ENCODE results near the gene WIF1. TPM values are rescaled to one million over a fixed set of nuclear protein-coding genes. Genes with fewer than 3 reads are reported as not detected.
A peak's percentile ranks its signal among the peaks of the same experiment; 100 is the strongest.

The WIF1 gene
- total RNA-seq = not detected in 2 replicates

- H3K27ac Mint-ChIP-seq = no peak within 1 kb of the TSS
- intact Hi-C loops (cut with micrococcal nuclease) = loop anchor here (1.0 to 5.0 kb wide), 2 partner anchors 46 to 111 kb away; partner anchors contain the start of gene LEMD3
- peaks cover 30% of the 10 kb centered on the region for H3K27me3 Mint-ChIP-seq (ENCODE audit: insufficient read depth)
- DNase-seq (ENCODE audit: low spot score) = no peak
- H3K36me3 Mint-ChIP-seq (ENCODE audit: low read depth) = no peaks in the 10 kb centered on the region
- H3K4me3 Mint-ChIP-seq = peak within 1 kb of the TSS; percentile 46
- no peaks in the 10 kb centered on the region for H3K4me1 Mint-ChIP-seq (ENCODE audit: low read depth)
- H3K9me3 Mint-ChIP-seq = no peaks in the 10 kb centered on the region
Observed at GRCh38 chr12:65121049-65121955, at the start of gene WIF1. Gene WIF1 (minus strand): TSS chr12:65121305. CDS start chr12:65121191, 114 bp downstream.

- H3K27ac Mint-ChIP-seq = peak overlapping the region; percentile 91
- H3K4me3 Mint-ChIP-seq = peak overlapping the region; percentile 93
- H3K27me3 Mint-ChIP-seq (ENCODE audit: insufficient read depth) = peaks cover 5% of the 10 kb centered on the region
- H3K36me3 Mint-ChIP-seq (ENCODE audit: low read depth) = peaks cover 15% of the 10 kb centered on the region
- DNase-seq (ENCODE audit: low spot score) = peak; percentile 58
- peaks cover 7% of the 10 kb centered on the region for H3K4me1 Mint-ChIP-seq (ENCODE audit: low read depth)
- intact Hi-C loops (cut with micrococcal nuclease) = loop anchor here (2.0 to 10.0 kb wide), 4 partner anchors 26 to 946 kb away; partner anchors contain the start of genes KICS2 and TBK1
- H3K9me3 Mint-ChIP-seq = no peaks in the 10 kb centered on the region
Observed at GRCh38 chr12:65170209-65170881, 49.2 kb upstream of the WIF1 start.

GRCh38 chr12:65169320-65170208, 48.5 kb upstream of the WIF1 start, which contains the start of gene LEMD3:
Gene LEMD3 (plus strand): TSS chr12:65169583. CDS start chr12:65169597, 14 bp downstream.
- no peaks in the 10 kb centered on the region for H3K9me3 Mint-ChIP-seq
- H3K27ac Mint-ChIP-seq = peak within 1 kb of the TSS; percentile 94
- peaks cover 5% of the 10 kb centered on the region for H3K27me3 Mint-ChIP-seq (ENCODE audit: insufficient read depth)
- peaks cover 15% of the 10 kb centered on the region for H3K36me3 Mint-ChIP-seq (ENCODE audit: low read depth)
- DNase-seq (ENCODE audit: low spot score) = peak; percentile 91
- H3K4me3 Mint-ChIP-seq = peak within 1 kb of the TSS; percentile 99
- intact Hi-C loops (cut with micrococcal nuclease) = loop anchor here (1.0 to 10.0 kb wide), 11 partner anchors 13 to 1135 kb away; partner anchors contain the start of genes HELB, KICS2, LLPH and TBK1
- H3K4me1 Mint-ChIP-seq (ENCODE audit: low read depth) = peaks cover 7% of the 10 kb centered on the region

GRCh38 chr12:65168681-65169319, 47.7 kb upstream of the WIF1 start:
- peaks cover 15% of the 10 kb centered on the region for H3K36me3 Mint-ChIP-seq (ENCODE audit: low read depth)
- peak overlapping the region; percentile 99 for H3K4me3 Mint-ChIP-seq
- intact Hi-C loops (cut with micrococcal nuclease) = loop anchor here (1.0 to 10.0 kb wide), 7 partner anchors 12 to 1136 kb away; partner anchors contain the start of genes HELB, LLPH, WIF1 and XPOT
- H3K4me1 Mint-ChIP-seq (ENCODE audit: low read depth) = peaks cover 9% of the 10 kb centered on the region
- peaks cover 5% of the 10 kb centered on the region for H3K27me3 Mint-ChIP-seq (ENCODE audit: insufficient read depth)
- peak overlapping the region; percentile 94 for H3K27ac Mint-ChIP-seq
- no peaks in the 10 kb centered on the region for H3K9me3 Mint-ChIP-seq
- DNase-seq (ENCODE audit: low spot score) = no peak

GRCh38 chr12:65164774-65165173, 43.7 kb upstream of the WIF1 start:
- Mint-ChIP-seq H3K27ac (no peak overlapping the region), H3K36me3 (ENCODE audit: low read depth) (peaks cover under 1% of the 10 kb centered on the region), H3K4me1 (ENCODE audit: low read depth) (peaks cover 13% of the 10 kb centered on the region), H3K27me3 (ENCODE audit: insufficient read depth) (peaks cover 13% of the 10 kb centered on the region), H3K4me3 (no peak overlapping the region), H3K9me3 (no peaks in the 10 kb centered on the region)
- intact Hi-C loops (cut with micrococcal nuclease) = loop anchor here (5.0 to 10.0 kb wide), 2 partner anchors 42 to 1140 kb away; partner anchors contain the start of genes HELB and WIF1
- DNase-seq (ENCODE audit: low spot score) = no peak

GRCh38 chr12:65164244-65164643, 43.1 kb upstream of the WIF1 start:
- H3K27me3 Mint-ChIP-seq (ENCODE audit: insufficient read depth) = peaks cover 13% of the 10 kb centered on the region
- no peaks in the 10 kb centered on the region for H3K9me3 Mint-ChIP-seq
- no peak overlapping the region for H3K27ac Mint-ChIP-seq
- no peak for DNase-seq (ENCODE audit: low spot score)
- intact Hi-C loops (cut with micrococcal nuclease) = loop anchor here (10.0 kb wide), 1 partner anchor 1141 kb away; the partner anchor contains the start of gene HELB
- H3K4me3 Mint-ChIP-seq = no peak overlapping the region
- H3K36me3 Mint-ChIP-seq (ENCODE audit: low read depth) = peaks cover 3% of the 10 kb centered on the region
- peaks cover 13% of the 10 kb centered on the region for H3K4me1 Mint-ChIP-seq (ENCODE audit: low read depth)

- Mint-ChIP-seq H3K9me3 (no peaks in the 10 kb centered on the region), H3K4me1 (ENCODE audit: low read depth) (peaks cover 13% of the 10 kb centered on the region), H3K4me3 (no peak overlapping the region), H3K27me3 (ENCODE audit: insufficient read depth) (peaks cover 13% of the 10 kb centered on the region), H3K27ac (no peak overlapping the region), H3K36me3 (ENCODE audit: low read depth) (peaks cover 3% of the 10 kb centered on the region)
- intact Hi-C loops (cut with micrococcal nuclease) = loop anchor here (10.0 kb wide), 1 partner anchor 1142 kb away; the partner anchor contains the start of gene HELB
- DNase-seq (ENCODE audit: low spot score) = no peak
Observed at GRCh38 chr12:65162609-65163008, 41.5 kb upstream of the WIF1 start.

- intact Hi-C loops (cut with micrococcal nuclease) = no loop called here
- peaks cover 18% of the 10 kb centered on the region for H3K4me1 Mint-ChIP-seq (ENCODE audit: low read depth)
- peaks cover 6% of the 10 kb centered on the region for H3K36me3 Mint-ChIP-seq (ENCODE audit: low read depth)
- H3K27ac Mint-ChIP-seq = peak overlapping the region; percentile 65
- peak overlapping the region; percentile 32 for H3K4me3 Mint-ChIP-seq
- no peaks in the 10 kb centered on the region for H3K9me3 Mint-ChIP-seq
- DNase-seq (ENCODE audit: low spot score) = no peak
- H3K27me3 Mint-ChIP-seq (ENCODE audit: insufficient read depth) = peaks cover 11% of the 10 kb centered on the region
Observed at GRCh38 chr12:65157091-65157490, 36.0 kb upstream of the WIF1 start.

- intact Hi-C loops (cut with micrococcal nuclease) = loop anchor here (1.0 kb wide), 1 partner anchor 13 kb away; the partner anchor contains the start of gene LEMD3
- Mint-ChIP-seq H3K4me1 (ENCODE audit: low read depth) (peaks cover 18% of the 10 kb centered on the region), H3K4me3 (peak overlapping the region; percentile 32), H3K9me3 (no peaks in the 10 kb centered on the region), H3K36me3 (ENCODE audit: low read depth) (peaks cover 6% of the 10 kb centered on the region), H3K27ac (peak overlapping the region; percentile 65), H3K27me3 (ENCODE audit: insufficient read depth) (peaks cover 13% of the 10 kb centered on the region)
- peak; percentile 6 for DNase-seq (ENCODE audit: low spot score)
Observed at GRCh38 chr12:65156366-65156841, 35.3 kb upstream of the WIF1 start.

- intact Hi-C loops (cut with micrococcal nuclease) = loop anchor here (1.0 kb wide), 1 partner anchor 14 kb away; the partner anchor contains the start of gene LEMD3
- DNase-seq (ENCODE audit: low spot score) = no peak
- no peak overlapping the region for H3K4me3 Mint-ChIP-seq
Observed at GRCh38 chr12:65155784-65156183, 34.7 kb upstream of the WIF1 start.

GRCh38 chr12:65152596-65152995, 31.5 kb upstream of the WIF1 start:
- intact Hi-C loops (cut with micrococcal nuclease) = no loop called here
- H3K4me1 Mint-ChIP-seq (ENCODE audit: low read depth) = peaks cover 18% of the 10 kb centered on the region
- no peaks in the 10 kb centered on the region for H3K9me3 Mint-ChIP-seq
- peaks cover 5% of the 10 kb centered on the region for H3K27me3 Mint-ChIP-seq (ENCODE audit: insufficient read depth)
- H3K4me3 Mint-ChIP-seq = no peak overlapping the region
- peaks cover 3% of the 10 kb centered on the region for H3K36me3 Mint-ChIP-seq (ENCODE audit: low read depth)
- H3K27ac Mint-ChIP-seq = no peak overlapping the region
- DNase-seq (ENCODE audit: low spot score) = no peak

More at GRCh38 chr12:65155784-65156183, 34.7 kb upstream of the WIF1 start:
- H3K27me3 Mint-ChIP-seq (ENCODE audit: insufficient read depth) = peaks cover 13% of the 10 kb centered on the region
- H3K36me3 Mint-ChIP-seq (ENCODE audit: low read depth) = peaks cover 6% of the 10 kb centered on the region
- H3K27ac Mint-ChIP-seq = peak overlapping the region; percentile 58
- H3K4me1 Mint-ChIP-seq (ENCODE audit: low read depth) = peaks cover 18% of the 10 kb centered on the region
- no peaks in the 10 kb centered on the region for H3K9me3 Mint-ChIP-seq
